Measurements from ENCODE around the gene ARHGAP28.
"Not testable (repeated sequence)": the region's sequence is repeated elsewhere in the genome, so short reads cannot be mapped to it uniquely, and the experiment has no call there.

The ARHGAP28 gene

DNA sequence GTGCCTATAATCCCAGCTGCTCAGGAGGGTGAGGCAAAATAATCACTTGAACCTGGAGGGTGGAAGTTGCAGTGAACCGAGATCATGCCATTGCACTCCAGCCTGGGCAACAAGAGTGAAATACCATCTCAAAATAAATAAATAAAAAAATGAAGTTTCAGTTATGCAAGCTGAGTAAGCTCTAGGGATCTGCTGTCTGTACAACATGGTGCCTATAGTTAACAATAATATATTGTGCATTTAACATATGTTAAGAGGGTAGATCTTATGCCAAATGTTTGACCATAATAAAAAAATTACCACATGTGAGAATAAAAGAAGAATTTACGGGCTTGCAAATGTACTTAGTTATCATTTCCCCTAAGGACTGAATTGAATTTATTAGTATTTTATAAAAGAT is 208.9 kb downstream of the ARHGAP28 start:
- DNase-seq: not testable (repeated sequence)

DNA sequence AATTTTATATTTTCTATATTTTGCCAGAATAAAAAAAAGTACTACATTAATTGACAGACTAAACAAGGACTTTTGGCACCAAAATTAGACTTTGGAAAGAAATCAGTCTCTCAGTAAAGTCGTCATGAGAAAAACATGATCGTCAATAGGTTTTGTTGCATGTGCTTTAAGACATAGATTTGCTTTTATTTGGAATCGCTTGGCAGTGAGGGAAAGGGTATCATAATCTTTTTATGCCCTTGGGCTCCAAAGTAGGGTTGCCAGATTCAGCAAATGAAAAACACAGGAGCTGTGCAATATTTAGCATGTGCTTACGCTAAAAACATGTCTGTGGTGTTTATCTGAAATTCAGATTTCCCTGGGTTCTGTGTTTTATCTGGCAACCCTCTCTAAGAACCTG is 210.5 kb downstream of the ARHGAP28 start:
- DNase-seq: no peak

GRCh38 chr18:6940451-6940850 is 210.9 kb downstream of the ARHGAP28 start:
- no peak for DNase-seq

GRCh38 chr18:6941996-6942395 is 212.5 kb downstream of the ARHGAP28 start:
- DNase-seq: no peak

GRCh38 chr18:6942742-6943141 is 213.2 kb downstream of the ARHGAP28 start:
- no peak for DNase-seq

GRCh38 chr18:6943143-6943542 is 213.6 kb downstream of the ARHGAP28 start:
- DNase-seq: peak; percentile 7

GRCh38 chr18:6947338-6948030 is 218.0 kb downstream of the ARHGAP28 start:
- DNase-seq: no peak

DNA sequence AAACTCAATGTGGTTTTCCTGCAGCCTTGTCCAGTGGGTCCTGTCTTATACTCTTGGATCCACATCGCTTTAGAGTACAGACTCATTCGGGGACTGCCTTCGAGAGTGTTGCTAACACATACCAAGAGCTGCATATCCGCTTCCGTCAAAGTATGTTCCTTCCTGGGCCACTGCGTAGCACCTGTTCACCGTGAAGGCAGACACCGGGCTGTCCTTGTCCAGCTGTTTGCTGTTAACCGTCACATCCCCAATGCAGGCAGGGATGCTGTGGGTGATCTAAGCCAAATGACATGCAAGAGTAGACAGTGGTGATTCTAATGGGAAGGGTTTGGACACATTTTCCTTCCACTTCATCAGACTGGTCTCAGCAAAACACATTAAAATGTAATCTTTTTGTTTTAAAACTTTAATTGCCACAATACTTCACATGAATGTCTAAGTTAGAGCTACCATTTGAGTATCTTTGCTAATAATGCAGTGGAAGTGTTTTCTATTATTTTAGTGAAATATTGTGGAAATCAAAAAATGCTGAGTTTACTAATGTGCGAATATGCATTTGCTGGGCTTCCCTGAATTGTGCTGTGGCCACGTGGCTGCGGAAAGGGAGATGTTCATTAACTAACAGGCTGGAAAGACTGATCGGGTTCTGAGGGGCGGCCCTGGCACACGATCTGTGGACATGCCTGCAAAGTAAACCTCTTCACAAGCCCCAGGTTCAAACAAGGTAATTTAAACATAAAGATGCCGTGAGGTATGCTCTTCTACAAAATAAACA is 219.0 kb downstream of the ARHGAP28 start:
- DNase-seq: no peak

DNA sequence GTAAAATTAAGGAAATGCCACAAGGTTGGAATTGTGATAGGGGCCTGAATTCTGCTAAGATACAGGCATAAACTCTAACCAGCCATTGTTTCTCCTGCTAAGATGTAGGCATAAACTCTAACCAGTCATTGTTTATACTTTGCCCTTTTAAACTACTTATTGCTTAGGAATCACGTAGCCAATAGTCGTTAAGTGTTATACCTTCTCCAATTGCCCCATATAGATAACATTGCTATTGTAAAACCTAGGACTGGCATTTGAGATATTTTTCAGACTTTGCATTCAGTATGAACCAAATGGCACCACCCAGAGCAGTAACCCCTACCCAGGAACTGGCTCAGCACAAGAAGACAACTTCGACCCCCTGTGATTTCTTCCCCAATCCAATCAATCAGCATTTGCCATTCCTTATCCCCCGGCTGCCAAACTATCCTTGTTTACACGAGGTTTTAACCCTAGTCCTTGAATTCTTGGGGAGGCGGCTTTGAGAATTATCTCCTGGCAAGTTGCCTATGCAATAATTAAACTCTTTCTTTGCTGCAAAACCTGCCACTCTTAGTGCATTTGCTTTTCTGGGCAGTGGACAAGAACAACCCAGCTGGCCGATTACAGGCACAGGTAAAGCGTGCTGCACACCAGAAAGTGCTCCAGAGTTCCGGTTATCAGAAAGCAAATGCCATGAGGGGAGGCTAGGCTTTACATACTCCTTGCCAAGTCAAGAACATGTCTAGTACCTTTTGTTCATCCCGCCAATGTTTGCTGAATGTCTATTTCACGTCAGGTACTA is 220.5 kb downstream of the ARHGAP28 start:
- no peak for DNase-seq

DNA sequence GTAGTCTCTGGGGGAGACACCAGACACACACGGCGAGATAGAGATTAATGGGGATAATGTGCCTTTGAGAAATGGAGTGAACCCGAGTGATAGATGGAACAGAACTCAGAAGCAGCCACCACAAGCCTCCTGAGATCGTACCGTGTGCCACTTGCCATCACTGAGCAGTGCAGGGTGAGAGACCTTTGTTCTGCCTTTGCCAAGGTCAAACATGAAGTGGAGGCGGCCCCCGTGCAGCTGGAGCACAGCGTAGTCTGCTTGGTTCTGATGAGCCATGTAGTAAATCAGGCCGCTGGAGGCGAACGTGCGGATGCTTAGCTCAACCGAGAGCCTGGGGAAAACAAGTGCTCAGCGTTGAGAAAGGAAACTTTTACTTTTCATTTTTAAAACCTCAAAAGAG is 221.1 kb downstream of the ARHGAP28 start:
- DNase-seq: no peak

DNA sequence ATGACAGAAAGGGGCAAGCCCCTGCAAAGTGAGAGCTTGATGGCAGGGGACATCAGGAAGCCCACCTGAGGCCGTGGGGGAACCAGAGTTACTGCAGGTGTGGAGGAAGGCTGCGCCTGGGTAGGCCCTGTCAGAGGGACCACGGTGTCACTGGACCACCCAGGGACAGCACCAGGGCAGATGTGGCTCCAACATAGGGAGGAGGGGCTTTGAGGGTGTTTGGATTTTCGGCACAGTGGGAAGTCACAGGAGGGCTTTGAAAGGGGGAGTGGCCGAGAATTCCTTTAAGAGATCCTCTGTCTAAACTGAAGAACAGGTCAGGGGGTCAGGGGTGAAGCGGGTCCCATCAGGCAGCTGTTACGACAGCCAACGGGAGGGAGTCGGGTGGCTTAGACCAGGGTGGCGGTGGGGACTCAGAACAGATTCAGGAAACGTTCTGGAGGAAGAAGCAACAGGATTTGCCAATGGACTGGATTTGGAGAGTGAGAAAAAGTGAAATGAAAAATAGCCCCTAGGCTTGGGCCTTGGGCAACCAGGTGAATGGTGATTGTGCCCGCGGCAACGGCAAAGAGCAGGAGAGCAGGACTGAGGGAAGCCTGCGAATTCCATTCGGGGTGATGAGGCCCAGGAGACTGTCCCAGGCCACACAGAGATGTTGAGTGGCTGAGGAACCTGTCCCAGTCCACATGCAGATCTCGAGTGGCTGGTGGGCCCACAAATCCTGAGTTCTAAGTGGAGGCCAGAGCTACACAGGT is 222.0 kb downstream of the ARHGAP28 start:
- no peak for DNase-seq

- no peak for DNase-seq
These were observed 225.0 kb downstream of the ARHGAP28 start for GRCh38 chr18:6954501-6954900.

DNA sequence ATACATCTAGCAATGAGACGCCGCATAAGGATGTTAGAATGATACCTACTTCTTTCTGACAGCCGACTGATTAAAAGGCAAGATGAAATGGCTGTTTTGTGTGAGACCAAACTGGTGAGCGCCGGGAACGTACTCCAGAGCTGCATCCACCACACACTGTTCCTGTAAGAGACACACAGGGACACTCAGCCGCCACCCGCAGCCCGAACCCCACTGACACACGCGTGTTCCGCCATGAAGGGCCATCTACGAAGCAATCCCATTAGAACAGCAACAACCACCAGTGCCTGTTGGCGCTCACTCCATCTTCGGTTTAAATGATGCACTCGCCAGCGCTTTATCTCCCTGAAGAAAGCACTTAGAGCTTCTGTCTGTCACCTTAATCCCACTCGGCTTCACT is 225.8 kb downstream of the ARHGAP28 start:
- DNase-seq: no peak

GRCh38 chr18:6956495-6956894 is 227.0 kb downstream of the ARHGAP28 start:
- no peak for DNase-seq

DNA sequence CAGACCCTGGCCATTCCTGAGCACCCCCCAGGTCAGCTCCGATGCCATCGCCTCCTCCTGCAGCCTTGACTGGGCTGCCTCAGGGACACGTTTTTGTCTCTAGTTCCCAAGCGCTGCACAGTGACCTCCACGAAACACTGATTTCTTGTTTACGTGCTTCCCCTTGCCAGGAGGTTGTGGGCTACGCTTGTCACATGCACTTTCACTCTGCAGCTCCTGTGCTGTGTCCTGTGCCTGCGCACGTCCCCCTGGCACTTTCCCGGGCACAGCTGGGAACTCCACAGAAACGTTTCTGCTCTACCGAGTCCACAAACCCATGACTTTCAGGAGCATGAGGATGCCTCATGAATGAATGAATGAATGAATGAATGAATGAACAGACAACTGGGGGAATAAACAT is 227.5 kb downstream of the ARHGAP28 start:
- no peak for DNase-seq

DNA sequence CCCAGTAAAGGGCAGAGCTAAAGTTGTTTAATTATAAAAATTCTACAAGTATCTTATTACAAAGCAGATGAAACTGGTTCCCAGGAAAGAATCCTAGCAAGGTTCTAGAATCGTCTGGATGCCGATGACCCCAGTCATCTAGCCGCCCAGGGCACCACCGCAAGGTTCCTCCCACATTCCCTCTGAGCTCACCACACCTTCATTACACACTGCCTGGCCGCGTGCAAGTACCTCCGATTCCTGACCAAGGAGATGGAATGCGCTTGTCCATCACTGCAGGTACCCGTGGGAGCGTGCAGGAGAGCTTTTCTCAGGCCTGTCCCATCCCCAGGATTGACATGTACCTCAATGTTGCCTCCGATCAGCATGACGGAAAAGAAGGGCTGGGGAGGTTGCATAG is 229.6 kb downstream of the ARHGAP28 start:
- no peak for DNase-seq

DNA sequence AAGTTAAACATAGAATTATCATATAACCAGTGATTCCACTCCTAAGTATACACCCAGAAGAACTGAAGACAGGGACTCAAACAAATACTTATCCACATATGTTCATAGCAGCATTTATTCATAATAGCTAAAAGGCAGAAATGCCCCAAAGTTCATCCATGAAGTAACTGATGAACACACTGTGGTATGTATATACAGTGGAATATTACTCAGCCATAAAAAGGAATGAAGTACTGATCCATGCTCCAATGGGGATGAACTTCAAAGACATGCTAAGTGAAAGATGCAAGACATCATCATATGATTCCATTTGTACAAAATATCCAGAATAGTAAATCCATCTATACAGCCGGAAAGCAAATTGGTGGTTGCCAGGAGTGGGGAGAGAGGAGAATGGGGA is 230.6 kb downstream of the ARHGAP28 start:
- DNase-seq: no peak

GRCh38 chr18:6960656-6961055 is 231.1 kb downstream of the ARHGAP28 start:
- DNase-seq: no peak

DNA sequence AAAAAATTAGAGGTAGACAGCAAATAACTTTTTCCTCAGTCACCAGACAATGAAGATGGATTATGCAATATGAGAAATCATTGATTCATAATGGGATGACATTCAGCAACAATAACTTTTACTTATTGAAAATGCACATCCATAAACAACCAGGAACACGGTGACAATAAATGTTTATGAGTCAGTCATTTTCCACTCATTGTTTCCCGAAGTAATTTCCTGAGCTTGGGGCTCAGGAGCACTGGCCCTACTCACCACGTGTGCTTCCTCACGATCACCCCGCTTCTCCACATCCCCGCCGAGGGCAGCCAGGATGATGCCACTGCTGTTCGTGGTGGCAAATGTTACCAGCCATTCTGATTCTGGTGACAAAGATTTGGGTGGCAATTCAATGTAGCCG is 231.8 kb downstream of the ARHGAP28 start:
- no peak for DNase-seq

DNA sequence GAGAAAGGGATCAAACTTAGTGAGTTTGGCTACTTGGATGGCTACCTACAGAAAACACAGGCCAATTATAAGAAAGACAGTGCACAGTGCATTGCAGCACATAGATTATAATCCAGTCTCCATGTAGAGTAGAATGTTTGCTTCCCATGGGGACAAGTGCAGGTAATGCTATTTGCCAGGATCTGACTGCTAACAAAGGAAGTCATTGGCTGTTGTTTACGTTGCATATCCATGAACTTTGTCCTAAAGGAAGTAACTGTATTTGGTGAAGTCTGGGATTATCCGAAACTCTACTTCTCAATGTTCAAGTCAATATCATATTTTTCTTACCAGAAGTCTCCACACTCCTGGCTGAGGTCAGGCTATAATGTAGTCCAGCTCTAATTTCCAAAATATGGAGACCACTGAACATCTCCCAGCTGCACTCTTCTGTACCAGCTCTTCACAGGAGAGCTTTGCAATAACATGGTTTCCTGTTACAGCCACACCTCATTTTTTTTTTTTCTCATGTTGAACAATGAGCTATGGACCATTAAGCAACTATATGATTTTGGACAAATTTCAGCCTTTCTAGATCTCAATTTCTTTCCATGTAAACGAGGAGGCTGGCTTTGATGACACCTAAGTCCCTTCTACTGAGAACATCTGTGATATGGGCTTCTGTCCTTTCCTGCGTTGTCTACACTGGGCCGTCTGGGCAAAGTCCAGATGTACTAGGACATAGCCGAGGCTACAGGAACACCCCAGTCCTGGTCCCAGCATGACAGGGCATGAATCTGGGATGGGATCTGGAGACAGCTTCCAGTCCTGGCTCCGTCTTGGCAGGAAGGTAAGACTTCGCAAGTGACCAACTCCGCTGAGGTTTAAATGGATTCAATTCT is 233.3 kb downstream of the ARHGAP28 start:
- DNase-seq: no peak

- DNase-seq: no peak
These were observed 234.1 kb downstream of the ARHGAP28 start for GRCh38 chr18:6963452-6964097.
